HL-60 (cell line): ENCODE results near the gene SERPINC1.

ENCODE experiments used
- DNase-seq, 2 experiments: peaks; one replicate each; pipeline ENCODE4 v3.0.0-alpha.2; 2010 to 2020; ENCODE audit warnings: low read depth in 1 of 2, low spot score in 1 of 2
- H3K27ac ChIP-seq: fragments of 250-450 bp; sonication (Bioruptor Pico); replicated peaks from 2 replicates; pipeline ENCODE4 v1.5.1; 2020; ENCODE audit warnings: mild to moderate bottlenecking, moderate library complexity
- H3K27me3 ChIP-seq: fragments of 250-450 bp; sonication (Bioruptor Pico); 2 replicates; pipeline ENCODE4 v1.5.1; 2021; ENCODE audit warnings: mild to moderate bottlenecking, moderate library complexity; ENCODE audit not compliant: insufficient read depth, poor library complexity, severe bottlenecking
- H3K4me3 ChIP-seq: replicated peaks from 2 replicates; pipeline ENCODE4 v1.5.1; 2011; ENCODE audit warnings: mild to moderate bottlenecking, control low read depth, low read length; ENCODE audit not compliant: insufficient read depth
- CTCF ChIP-seq: IDR thresholded peaks from one replicate; pipeline ENCODE4 v1.5.1; 2011; ENCODE audit warnings: low read length, control low read depth, inconsistent platforms; ENCODE audit not compliant: insufficient read depth
- GABPA ChIP-seq: IDR thresholded peaks from 2 replicates; pipeline ENCODE4 v1.6.1; 2012; ENCODE audit warnings: low read depth
- POLR2AphosphoS5 ChIP-seq: IDR thresholded peaks from 2 replicates; pipeline ENCODE4 v1.6.1; 2012; ENCODE audit warnings: low read depth
- REST ChIP-seq: IDR thresholded peaks from 2 replicates; pipeline ENCODE4 v1.6.1; 2012; ENCODE audit warnings: low read depth; ENCODE audit not compliant: insufficient replicate concordance
- SPI1 ChIP-seq: IDR thresholded peaks from 2 replicates; pipeline ENCODE4 v1.6.1; 2012; ENCODE audit warnings: low read depth, mild to moderate bottlenecking, borderline replicate concordance

The SERPINC1 gene

GRCh38 chr1:173917635-173918493 is 737 bp upstream of the SERPINC1 start:
- TF ChIP-seq POLR2AphosphoS5 (no peak), CTCF (no peak), GABPA (no peak), SPI1 (no peak), REST (no peak)
- no peak overlapping the region for H3K4me3 ChIP-seq
- no peaks in the 10 kb centered on the region for H3K27me3 ChIP-seq
- no peak for DNase-seq
- no peak overlapping the region for H3K27ac ChIP-seq

GRCh38 chr1:173916667-173917066 is 460 bp downstream of the SERPINC1 start:
- TF ChIP-seq REST (no peak), POLR2AphosphoS5 (no peak), SPI1 (no peak), GABPA (no peak), CTCF (no peak)
- no peak for DNase-seq
- no peak overlapping the region for H3K4me3 ChIP-seq
- no peak overlapping the region for H3K27ac ChIP-seq
- H3K27me3 ChIP-seq: no peaks in the 10 kb centered on the region

GRCh38 chr1:173915596-173915995 is 1.5 kb downstream of the SERPINC1 start:
- Histone ChIP-seq H3K4me3 (no peak overlapping the region), H3K27me3 (no peaks in the 10 kb centered on the region), H3K27ac (no peak overlapping the region)
- TF ChIP-seq GABPA: no peak
- peak; percentile 51 for TF ChIP-seq REST
- no peak for TF ChIP-seq POLR2AphosphoS5
- no peak for TF ChIP-seq CTCF
- TF ChIP-seq SPI1: no peak
- DNase-seq: no peak
